ENCODE measurements around the gene MKLN1.
"Not testable (repeated sequence)": the region's sequence is repeated elsewhere in the genome, so short reads cannot be mapped to it uniquely, and the experiment has no call there.

MKLN1 gene

DNA sequence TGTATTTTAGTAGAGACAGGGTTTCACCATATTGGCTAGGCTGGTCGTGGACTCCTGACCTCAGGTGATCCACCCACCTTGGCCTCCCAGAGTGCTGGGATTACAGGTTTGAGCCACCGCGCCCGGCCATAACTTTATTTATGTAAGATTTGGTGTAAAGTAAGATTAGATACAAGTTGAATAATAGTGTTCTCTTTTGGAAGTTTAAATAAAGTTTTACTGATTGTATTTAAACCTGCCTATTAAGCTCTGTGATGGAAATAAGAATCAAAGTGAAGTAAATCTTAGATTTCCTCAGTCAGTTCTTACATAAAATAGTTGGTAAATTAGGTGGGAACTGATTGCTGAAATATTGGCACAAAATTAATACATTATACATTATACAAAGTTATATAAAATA lies 86.0 kb downstream of the MKLN1 start:
- no peak for ATAC-seq (ENCODE audit: low read depth)
- H3K27me3 Mint-ChIP-seq, result no peaks in the 10 kb centered on the region
- H3K4me1 Mint-ChIP-seq, result no peaks in the 10 kb centered on the region
- no peaks in the 10 kb centered on the region for H3K9me3 Mint-ChIP-seq
- H3K36me3 Mint-ChIP-seq, result peaks cover 10% of the 10 kb centered on the region
- DNase-seq (ENCODE audit: low spot score in 2 of 2), result no peak
- no peak overlapping the region for H3K27ac Mint-ChIP-seq
- H3K4me3 Mint-ChIP-seq, result no peak overlapping the region

DNA sequence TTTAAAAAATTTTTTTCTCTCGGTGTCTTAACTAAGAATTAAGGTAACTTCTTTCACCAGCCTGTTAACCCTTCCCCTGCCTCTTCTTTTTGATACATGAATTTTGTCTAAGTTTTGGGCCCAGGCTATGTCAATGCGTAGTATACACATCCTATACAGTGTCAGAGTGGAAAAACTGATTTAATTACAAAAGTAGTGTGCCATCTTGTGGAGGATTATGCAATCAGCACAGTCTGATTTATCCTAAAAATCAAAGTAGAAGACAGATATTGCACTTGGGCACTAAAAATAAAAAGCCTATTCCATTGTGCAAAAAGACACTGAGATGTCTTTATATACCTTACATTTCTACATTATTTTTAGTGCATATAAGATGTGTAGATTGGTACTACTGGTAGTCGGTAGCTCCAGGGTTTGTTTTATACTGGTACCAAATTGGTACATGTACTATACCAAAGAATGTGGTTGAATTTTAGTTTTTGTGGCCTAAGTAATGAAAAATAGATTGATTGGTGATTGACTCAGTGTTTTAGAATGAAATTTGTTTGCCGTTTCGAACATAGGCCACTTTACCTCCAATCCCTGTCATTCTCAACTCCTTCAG lies 96.6 kb downstream of the MKLN1 start:
- no peak overlapping the region for H3K4me3 Mint-ChIP-seq
- no peaks in the 10 kb centered on the region for H3K27me3 Mint-ChIP-seq
- peak overlapping the region; percentile 36 for H3K27ac Mint-ChIP-seq
- H3K9me3 Mint-ChIP-seq, result no peaks in the 10 kb centered on the region
- no peaks in the 10 kb centered on the region for H3K4me1 Mint-ChIP-seq
- DNase-seq (ENCODE audit: low spot score in 2 of 2) (peak in 1 of 2 donors; percentile 28), ATAC-seq (ENCODE audit: low read depth) (peak; percentile 81)
- H3K36me3 Mint-ChIP-seq, result peaks cover 13% of the 10 kb centered on the region

DNA sequence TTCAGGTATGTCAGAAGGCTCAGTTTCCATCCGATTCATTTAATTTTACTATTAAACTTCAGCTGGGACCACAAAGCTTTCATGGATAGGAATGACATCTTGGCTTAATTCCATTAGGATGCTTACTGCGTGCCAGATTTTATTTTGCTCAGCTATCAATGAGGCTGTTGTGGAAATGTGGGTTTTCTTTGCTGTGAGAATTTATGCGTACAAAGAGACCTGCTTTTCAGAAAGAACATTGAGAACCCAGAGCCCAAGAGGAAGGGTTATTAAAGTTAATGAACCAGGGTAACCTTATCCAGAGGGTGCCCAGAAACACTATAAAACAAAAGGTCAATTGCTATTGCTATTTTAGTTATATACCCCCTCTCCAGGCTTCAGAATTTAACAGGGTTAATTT lies 98.3 kb downstream of the MKLN1 start:
- ATAC-seq (ENCODE audit: low read depth) (no peak), DNase-seq (ENCODE audit: low spot score in 2 of 2) (no peak)
- H3K27ac Mint-ChIP-seq, result no peak overlapping the region
- H3K4me1 Mint-ChIP-seq, result peaks cover 2% of the 10 kb centered on the region
- H3K9me3 Mint-ChIP-seq, result no peaks in the 10 kb centered on the region
- no peaks in the 10 kb centered on the region for H3K27me3 Mint-ChIP-seq
- H3K36me3 Mint-ChIP-seq, result peaks cover 12% of the 10 kb centered on the region
- no peak overlapping the region for H3K4me3 Mint-ChIP-seq

DNA sequence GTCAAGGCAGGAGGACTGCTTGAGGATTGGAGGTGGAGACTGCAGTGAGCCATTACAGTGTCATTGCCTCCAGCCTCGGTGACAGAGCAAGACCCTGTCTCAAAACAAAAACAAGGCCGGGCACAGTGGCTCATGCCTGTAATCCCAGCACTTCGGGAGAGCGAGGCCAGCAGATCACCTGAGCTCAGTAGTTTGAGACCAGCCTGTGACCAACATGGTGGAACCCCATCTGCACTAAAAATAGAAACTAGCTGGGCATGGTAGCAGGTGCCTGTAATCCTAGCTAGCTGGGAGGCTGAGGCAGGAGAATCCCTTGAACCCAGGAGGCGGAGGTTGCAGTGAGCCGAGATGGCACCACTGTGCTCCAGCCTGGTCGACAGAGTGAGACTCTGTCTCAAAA lies 103.2 kb downstream of the MKLN1 start:
- not testable (repeated sequence) for H3K9me3 Mint-ChIP-seq; DNase-seq (ENCODE audit: low spot score in 2 of 2); H3K4me3 Mint-ChIP-seq; H3K27me3 Mint-ChIP-seq; ATAC-seq (ENCODE audit: low read depth); H3K27ac Mint-ChIP-seq; H3K4me1 Mint-ChIP-seq
- H3K36me3 Mint-ChIP-seq, result peaks cover 26% of the 10 kb centered on the region

DNA sequence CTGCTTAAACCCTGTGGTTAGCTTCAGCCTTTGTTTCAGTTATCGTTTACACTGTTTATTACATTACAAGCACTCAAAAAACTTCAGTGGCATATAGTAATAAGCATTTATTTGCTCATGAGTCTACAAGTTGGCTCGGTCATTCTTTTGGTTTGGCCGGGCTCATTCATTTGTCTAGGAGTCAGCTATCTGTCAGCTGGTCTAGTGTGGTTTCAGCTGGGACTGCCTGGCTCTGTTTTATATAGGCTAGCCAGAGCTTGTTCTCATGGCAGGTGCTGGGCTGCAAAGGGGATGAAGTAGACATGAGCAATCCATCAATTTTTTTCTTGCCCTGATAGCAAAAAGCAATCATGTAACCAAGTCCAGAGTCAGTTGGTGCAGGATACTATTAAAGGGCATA lies 103.6 kb downstream of the MKLN1 start:
- DNase-seq (ENCODE audit: low spot score in 2 of 2) (no peak), ATAC-seq (ENCODE audit: low read depth) (no peak)
- H3K27me3 Mint-ChIP-seq, result no peaks in the 10 kb centered on the region
- H3K4me3 Mint-ChIP-seq, result no peak overlapping the region
- H3K36me3 Mint-ChIP-seq, result peaks cover 26% of the 10 kb centered on the region
- peaks cover 2% of the 10 kb centered on the region for H3K4me1 Mint-ChIP-seq
- no peaks in the 10 kb centered on the region for H3K9me3 Mint-ChIP-seq
- H3K27ac Mint-ChIP-seq, result no peak overlapping the region

DNA sequence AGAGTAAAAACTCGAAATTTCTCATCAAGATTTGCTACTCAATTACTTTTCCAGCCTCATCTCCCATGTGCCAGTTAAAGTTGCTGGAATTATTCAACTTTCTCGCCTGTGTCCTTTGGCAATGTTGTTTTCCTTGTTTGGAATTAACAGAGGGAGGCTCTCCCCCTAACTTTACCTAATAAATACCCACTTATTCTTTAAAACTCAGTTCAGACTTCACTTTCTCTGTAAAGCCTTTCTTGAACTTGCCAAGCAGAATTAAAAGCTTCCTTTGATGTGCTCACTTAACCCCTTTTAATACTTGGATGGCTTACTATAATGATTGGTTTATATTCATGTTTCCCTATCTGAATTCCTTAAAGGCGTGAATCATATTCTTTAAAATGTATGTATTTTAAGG lies 104.1 kb downstream of the MKLN1 start:
- ATAC-seq (ENCODE audit: low read depth), result no peak
- Mint-ChIP-seq H3K27me3 (no peaks in the 10 kb centered on the region), H3K36me3 (peaks cover 26% of the 10 kb centered on the region), H3K4me3 (no peak overlapping the region), H3K27ac (no peak overlapping the region), H3K9me3 (no peaks in the 10 kb centered on the region), H3K4me1 (peaks cover 2% of the 10 kb centered on the region)
- DNase-seq (ENCODE audit: low spot score in 2 of 2), result no peak

DNA sequence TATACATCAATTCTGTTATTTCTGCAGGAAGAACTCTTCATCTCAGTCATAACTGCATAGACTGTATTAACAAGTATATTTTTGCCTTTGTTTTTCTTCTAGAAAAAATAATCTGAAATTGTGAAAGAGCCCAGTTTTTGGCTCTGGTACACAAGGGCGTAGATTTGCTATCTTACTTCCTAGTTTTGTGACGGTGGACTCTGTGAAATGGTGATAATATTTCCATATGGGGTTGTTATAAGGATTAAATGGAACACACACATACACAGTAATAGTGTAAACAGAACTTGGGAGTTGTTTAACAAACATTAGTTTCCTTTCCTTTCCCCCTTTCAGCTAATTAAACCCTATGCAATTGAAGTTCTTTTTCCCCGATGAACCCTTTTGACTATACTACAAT lies 108.7 kb downstream of the MKLN1 start:
- no peak for DNase-seq (ENCODE audit: low spot score in 2 of 2)
- Mint-ChIP-seq H3K4me3 (no peak overlapping the region), H3K36me3 (peaks cover 47% of the 10 kb centered on the region), H3K27ac (no peak overlapping the region), H3K9me3 (peaks cover 1% of the 10 kb centered on the region), H3K4me1 (no peaks in the 10 kb centered on the region), H3K27me3 (no peaks in the 10 kb centered on the region)
- no peak for ATAC-seq (ENCODE audit: low read depth)

DNA sequence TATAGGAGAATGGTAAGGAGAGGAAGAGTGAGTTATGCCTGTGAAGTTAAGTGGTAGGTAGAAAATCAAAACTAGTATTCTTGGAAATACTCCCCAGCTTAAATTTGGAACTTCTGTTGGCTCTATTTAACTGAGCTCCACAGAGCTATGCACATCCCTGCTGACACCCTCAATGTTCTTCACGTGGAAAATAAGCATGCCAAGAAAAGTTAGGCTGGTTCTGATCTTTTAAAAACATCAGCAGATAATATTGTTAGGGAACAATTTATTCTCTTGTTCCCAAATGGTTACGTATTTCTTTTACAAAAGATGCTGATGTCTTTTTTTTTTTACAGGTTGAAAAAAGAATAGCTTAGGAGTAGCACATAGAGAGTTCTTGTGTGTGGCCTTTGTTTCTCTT lies 111.3 kb downstream of the MKLN1 start:
- Mint-ChIP-seq H3K36me3 (peaks cover 40% of the 10 kb centered on the region), H3K4me3 (no peak overlapping the region), H3K27me3 (no peaks in the 10 kb centered on the region), H3K4me1 (no peaks in the 10 kb centered on the region), H3K27ac (no peak overlapping the region), H3K9me3 (peaks cover 1% of the 10 kb centered on the region)
- ATAC-seq (ENCODE audit: low read depth), result no peak
- DNase-seq (ENCODE audit: low spot score in 2 of 2), result no peak

DNA sequence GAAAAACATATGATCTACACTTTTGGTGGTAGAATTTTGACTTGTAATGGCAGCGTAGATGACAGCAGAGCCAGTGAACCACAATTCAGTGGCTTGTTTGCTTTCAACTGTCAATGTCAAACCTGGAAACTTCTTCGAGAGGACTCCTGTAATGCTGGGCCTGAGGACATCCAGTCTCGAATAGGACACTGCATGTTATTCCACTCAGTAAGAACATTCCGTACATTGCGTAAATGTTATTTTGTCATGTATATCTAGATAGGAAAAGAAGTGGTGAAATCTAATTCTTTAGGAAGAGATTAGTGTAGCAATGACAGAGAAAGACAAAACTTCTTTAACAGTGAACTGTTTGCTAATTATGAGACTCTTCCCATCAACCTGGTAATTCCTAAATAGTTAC lies 115.8 kb downstream of the MKLN1 start:
- no peaks in the 10 kb centered on the region for H3K27me3 Mint-ChIP-seq
- H3K9me3 Mint-ChIP-seq, result peaks cover 1% of the 10 kb centered on the region
- H3K4me3 Mint-ChIP-seq, result no peak overlapping the region
- DNase-seq (ENCODE audit: low spot score in 2 of 2) (no peak), ATAC-seq (ENCODE audit: low read depth) (no peak)
- H3K36me3 Mint-ChIP-seq, result peaks cover 43% of the 10 kb centered on the region
- H3K27ac Mint-ChIP-seq, result no peak overlapping the region
- peaks cover 3% of the 10 kb centered on the region for H3K4me1 Mint-ChIP-seq

DNA sequence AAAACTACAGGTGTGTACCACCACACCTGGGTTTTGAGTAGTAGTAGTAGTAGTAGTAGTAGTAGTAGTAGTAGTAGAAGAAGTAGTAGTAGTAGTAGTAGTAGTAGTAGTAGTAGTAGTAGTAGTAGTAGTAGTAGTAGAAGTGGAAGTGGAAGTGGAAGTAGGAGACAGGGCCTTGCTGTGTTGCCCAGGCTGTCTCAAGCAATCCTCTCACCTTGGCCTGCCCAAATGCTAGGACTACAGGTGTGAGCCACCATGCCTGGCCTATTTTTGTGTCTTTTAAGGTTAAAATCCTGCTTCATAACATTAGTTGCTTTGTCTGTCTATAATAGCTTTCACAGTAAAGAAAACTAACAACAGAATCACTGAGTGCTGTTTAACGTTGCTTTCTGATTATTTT lies 117.0 kb downstream of the MKLN1 start:
- DNase-seq (ENCODE audit: low spot score in 2 of 2) (no peak), ATAC-seq (ENCODE audit: low read depth) (no peak)
- Mint-ChIP-seq H3K36me3 (peaks cover 41% of the 10 kb centered on the region), H3K4me1 (peaks cover 3% of the 10 kb centered on the region), H3K4me3 (no peak overlapping the region), H3K27ac (no peak overlapping the region), H3K9me3 (peaks cover 1% of the 10 kb centered on the region), H3K27me3 (no peaks in the 10 kb centered on the region)

DNA sequence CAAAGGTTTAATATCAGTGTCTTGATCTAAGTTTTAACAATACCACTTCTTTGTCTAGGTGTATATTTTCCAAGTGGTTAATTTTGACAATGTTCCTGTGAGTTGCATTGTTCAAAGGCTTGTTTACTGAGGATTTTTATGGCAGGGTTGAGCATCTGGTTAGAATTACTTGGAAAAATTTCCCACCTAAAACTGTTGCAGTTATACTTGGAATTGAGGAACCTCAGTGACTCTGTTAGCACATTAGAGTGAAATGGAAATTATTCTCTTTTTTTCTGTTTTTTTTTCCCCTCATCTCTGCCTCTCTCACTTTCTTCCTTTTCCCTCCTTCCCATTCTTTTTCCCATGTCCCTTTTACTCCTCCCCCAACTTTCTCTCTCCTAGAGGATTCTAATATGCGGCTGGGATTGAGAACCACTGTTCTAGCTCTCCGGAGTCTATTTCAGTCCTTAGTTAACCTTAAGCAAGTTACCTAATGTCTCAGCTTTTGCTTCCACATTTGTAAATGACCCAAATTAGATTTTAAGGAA lies 121.8 kb downstream of the MKLN1 start:
- H3K4me3 Mint-ChIP-seq, result no peak overlapping the region
- H3K27ac Mint-ChIP-seq, result no peak overlapping the region
- peaks cover 33% of the 10 kb centered on the region for H3K36me3 Mint-ChIP-seq
- no peaks in the 10 kb centered on the region for H3K9me3 Mint-ChIP-seq
- ATAC-seq (ENCODE audit: low read depth) (no peak), DNase-seq (ENCODE audit: low spot score in 2 of 2) (no peak)
- H3K4me1 Mint-ChIP-seq, result peaks cover 3% of the 10 kb centered on the region
- no peaks in the 10 kb centered on the region for H3K27me3 Mint-ChIP-seq

DNA sequence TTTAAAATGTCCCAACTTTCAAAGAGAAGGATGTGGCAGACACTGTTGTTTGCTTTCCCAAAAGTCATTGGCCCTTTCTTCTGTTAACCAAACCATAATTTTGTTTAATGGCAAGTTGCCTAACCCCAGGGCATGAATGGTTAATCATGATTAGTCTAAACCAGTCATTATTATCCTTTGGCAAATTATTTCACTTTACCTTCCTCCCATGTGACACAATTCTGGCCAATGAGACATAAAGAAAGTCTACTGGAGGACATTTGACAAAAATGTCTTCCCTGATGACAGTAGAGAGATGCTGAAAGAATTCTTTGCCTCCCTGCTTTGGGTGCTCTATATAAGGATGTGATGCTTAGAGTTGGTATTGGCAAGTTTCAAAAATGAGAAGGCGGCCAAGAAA lies 126.8 kb downstream of the MKLN1 start:
- H3K9me3 Mint-ChIP-seq, result no peaks in the 10 kb centered on the region
- H3K36me3 Mint-ChIP-seq, result peaks cover 27% of the 10 kb centered on the region
- H3K4me3 Mint-ChIP-seq, result no peak overlapping the region
- ATAC-seq (ENCODE audit: low read depth) (no peak), DNase-seq (ENCODE audit: low spot score in 2 of 2) (no peak)
- peaks cover 5% of the 10 kb centered on the region for H3K4me1 Mint-ChIP-seq
- H3K27ac Mint-ChIP-seq, result no peak overlapping the region
- no peaks in the 10 kb centered on the region for H3K27me3 Mint-ChIP-seq

DNA sequence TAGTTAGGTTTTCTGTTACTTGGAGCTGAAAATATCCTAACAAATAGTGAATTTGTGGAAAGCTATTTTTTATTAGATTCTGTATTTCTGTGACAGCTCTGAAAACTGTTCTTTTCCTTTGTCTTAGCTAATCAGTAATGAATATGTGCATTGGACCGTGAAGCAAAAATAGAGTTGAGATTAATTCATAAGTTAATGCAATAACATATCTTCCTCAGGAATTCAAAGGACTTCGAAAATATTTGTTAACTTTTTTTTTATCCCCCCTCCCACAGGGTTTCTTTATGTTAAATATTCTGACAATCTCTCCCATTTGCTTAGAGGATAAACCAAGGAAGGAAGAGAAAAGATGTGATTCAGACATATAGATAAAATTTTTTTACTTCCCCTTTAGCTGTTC lies 127.3 kb downstream of the MKLN1 start:
- Mint-ChIP-seq H3K27me3 (no peaks in the 10 kb centered on the region), H3K4me1 (peaks cover 5% of the 10 kb centered on the region), H3K4me3 (no peak overlapping the region), H3K27ac (no peak overlapping the region), H3K9me3 (no peaks in the 10 kb centered on the region), H3K36me3 (peaks cover 28% of the 10 kb centered on the region)
- no peak for ATAC-seq (ENCODE audit: low read depth)
- no peak for DNase-seq (ENCODE audit: low spot score in 2 of 2)

DNA sequence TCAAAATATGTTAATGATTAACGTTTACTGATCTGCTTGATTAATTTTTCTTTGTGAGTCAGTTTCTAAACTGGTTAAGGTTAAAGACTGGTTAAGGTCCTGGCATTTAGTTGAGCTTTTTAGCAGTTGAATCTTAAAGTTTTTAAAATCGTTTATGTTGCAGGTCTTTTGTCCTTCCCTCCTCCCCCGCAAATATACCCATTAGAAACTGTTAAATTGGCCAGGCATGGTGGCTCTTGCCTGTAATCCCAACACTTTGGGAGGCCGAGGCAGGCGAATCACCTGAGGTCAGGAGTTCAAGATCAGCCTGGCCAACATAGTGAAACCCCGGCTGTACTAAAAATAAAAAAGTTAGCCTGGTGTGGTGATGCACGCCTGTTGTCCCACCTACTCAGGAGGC lies 127.9 kb downstream of the MKLN1 start:
- H3K9me3 Mint-ChIP-seq, result no peaks in the 10 kb centered on the region
- H3K4me3 Mint-ChIP-seq, result no peak overlapping the region
- DNase-seq (ENCODE audit: low spot score in 2 of 2) (no peak), ATAC-seq (ENCODE audit: low read depth) (no peak)
- H3K27ac Mint-ChIP-seq, result no peak overlapping the region
- H3K27me3 Mint-ChIP-seq, result no peaks in the 10 kb centered on the region
- peaks cover 28% of the 10 kb centered on the region for H3K36me3 Mint-ChIP-seq
- peaks cover 5% of the 10 kb centered on the region for H3K4me1 Mint-ChIP-seq

DNA sequence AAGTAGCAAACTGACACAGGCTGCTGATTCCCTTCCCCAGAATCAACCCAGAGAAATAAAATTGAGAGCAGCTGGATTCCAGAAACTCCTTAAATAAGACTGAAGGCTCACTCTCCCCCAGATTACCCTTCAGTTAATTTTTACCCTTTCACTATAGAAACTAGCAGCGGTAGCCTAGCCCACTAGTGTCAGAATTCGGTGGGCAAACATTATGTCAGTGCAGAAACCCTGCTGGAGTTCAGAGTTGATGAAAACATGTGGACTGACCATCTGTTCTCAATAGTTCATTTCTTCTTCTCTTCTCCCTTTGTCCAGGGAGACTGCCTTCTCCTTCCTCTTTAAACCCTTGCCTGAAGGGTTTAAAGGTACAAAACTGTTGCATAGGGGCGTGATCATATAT lies 128.7 kb downstream of the MKLN1 start:
- no peak for DNase-seq (ENCODE audit: low spot score in 2 of 2)
- H3K4me3 Mint-ChIP-seq, result no peak overlapping the region
- no peak for ATAC-seq (ENCODE audit: low read depth)
- H3K4me1 Mint-ChIP-seq, result peaks cover 5% of the 10 kb centered on the region
- H3K27ac Mint-ChIP-seq, result no peak overlapping the region
- no peaks in the 10 kb centered on the region for H3K27me3 Mint-ChIP-seq
- H3K9me3 Mint-ChIP-seq, result no peaks in the 10 kb centered on the region
- H3K36me3 Mint-ChIP-seq, result peaks cover 26% of the 10 kb centered on the region

Measured in memory B cell (primary cell).